Osteocyte (in vitro differentiated cells): ENCODE results near the gene NIPAL4. TPM values are rescaled to one million over a fixed set of nuclear protein-coding genes. Genes with fewer than 3 reads are reported as not detected.
"Not testable (repeated sequence)": the region's sequence is repeated elsewhere in the genome, so short reads cannot be mapped to it uniquely, and the experiment has no call there.

Experiments
- DNase-seq: peaks from one replicate; pipeline ENCODE4 v3.0.0; 2021; ENCODE audit warnings: mixed read lengths; ENCODE audit not compliant: unreplicated experiment; ENCODE audit errors: extremely low spot score
- H3K27ac Mint-ChIP-seq: one replicate; pipeline ENCODE4 v1.8.0; 2021; ENCODE audit warnings: mild to moderate bottlenecking, mixed read lengths; ENCODE audit not compliant: unreplicated experiment
- H3K27me3 Mint-ChIP-seq: one replicate; pipeline ENCODE4 v1.8.0; 2021; ENCODE audit warnings: mixed read lengths; ENCODE audit not compliant: unreplicated experiment
- H3K36me3 Mint-ChIP-seq: one replicate; pipeline ENCODE4 v1.8.0; 2021; ENCODE audit warnings: mixed read lengths; ENCODE audit not compliant: unreplicated experiment
- H3K4me1 Mint-ChIP-seq: one replicate; pipeline ENCODE4 v1.8.0; 2021; ENCODE audit warnings: mixed read lengths; ENCODE audit not compliant: unreplicated experiment
- H3K4me3 Mint-ChIP-seq: one replicate; pipeline ENCODE4 v1.8.0; 2021; ENCODE audit warnings: mild to moderate bottlenecking, moderate library complexity, mixed read lengths; ENCODE audit not compliant: unreplicated experiment
- H3K9me3 Mint-ChIP-seq: one replicate; pipeline ENCODE4 v1.8.0; 2021; ENCODE audit warnings: mixed read lengths; ENCODE audit not compliant: unreplicated experiment
- CTCF ChIP-seq: fragments of 200-600 bp; sonication (generic); IDR thresholded peaks from 2 replicates; pipeline ENCODE4 v1.5.0; 2021; ENCODE audit warnings: antibody characterized with exemption, mild to moderate bottlenecking, moderate library complexity
- total RNA-seq: library from RNA; stranded (reverse); gene quantifications from 2 replicates; pipeline ENCODE4 v1.2.1, GENCODE V29; 2021

Gene NIPAL4
- total RNA-seq, 1 donor from 2014 or later = 2.3 TPM

- Mint-ChIP-seq H3K27ac (no peak overlapping the region), H3K4me1 (peaks cover 25% of the 10 kb centered on the region), H3K4me3 (no peak overlapping the region), H3K27me3 (no peaks in the 10 kb centered on the region), H3K9me3 (no peaks in the 10 kb centered on the region), H3K36me3 (peaks cover 31% of the 10 kb centered on the region)
- TF ChIP-seq CTCF = no peak
- no peak for DNase-seq
These were observed 19.8 kb downstream of the NIPAL4 start for GRCh38 chr5:157479612-157480510.

GRCh38 chr5:157481265-157481664, 21.3 kb downstream of the NIPAL4 start:
- Mint-ChIP-seq H3K4me1 (peaks cover 18% of the 10 kb centered on the region), H3K4me3 (no peak overlapping the region), H3K9me3 (no peaks in the 10 kb centered on the region), H3K27me3 (no peaks in the 10 kb centered on the region), H3K36me3 (peaks cover 36% of the 10 kb centered on the region), H3K27ac (no peak overlapping the region)
- TF ChIP-seq CTCF = no peak
- DNase-seq = no peak

GRCh38 chr5:157481666-157482065, 21.7 kb downstream of the NIPAL4 start:
- no peaks in the 10 kb centered on the region for H3K27me3 Mint-ChIP-seq
- no peak for TF ChIP-seq CTCF
- no peak overlapping the region for H3K27ac Mint-ChIP-seq
- H3K9me3 Mint-ChIP-seq = no peaks in the 10 kb centered on the region
- H3K4me1 Mint-ChIP-seq = peaks cover 15% of the 10 kb centered on the region
- H3K4me3 Mint-ChIP-seq = no peak overlapping the region
- DNase-seq = no peak
- H3K36me3 Mint-ChIP-seq = peaks cover 39% of the 10 kb centered on the region

GRCh38 chr5:157482702-157483101, 22.7 kb downstream of the NIPAL4 start:
- not testable (repeated sequence) for H3K9me3 Mint-ChIP-seq, H3K4me1 Mint-ChIP-seq, DNase-seq, H3K4me3 Mint-ChIP-seq, H3K27me3 Mint-ChIP-seq, H3K27ac Mint-ChIP-seq
- peaks cover 45% of the 10 kb centered on the region for H3K36me3 Mint-ChIP-seq

GRCh38 chr5:157484768-157485167, 24.8 kb downstream of the NIPAL4 start:
- DNase-seq = no peak
- Mint-ChIP-seq H3K4me3 (no peak overlapping the region), H3K27me3 (no peaks in the 10 kb centered on the region), H3K4me1 (peaks cover 2% of the 10 kb centered on the region), H3K36me3 (peaks cover 54% of the 10 kb centered on the region), H3K27ac (no peak overlapping the region), H3K9me3 (no peaks in the 10 kb centered on the region)
- no peak for TF ChIP-seq CTCF
